Naive thymus-derived CD4-positive, alpha-beta T cell (primary cell): ENCODE measurements around the gene MMP23B. TPM values are rescaled to one million over a fixed set of nuclear protein-coding genes. Genes with fewer than 3 reads are reported as not detected.
A peak's percentile ranks its signal among the peaks of the same experiment; 100 is the strongest.
"Not testable (repeated sequence)": the region's sequence is repeated elsewhere in the genome, so short reads cannot be mapped to it uniquely, and the experiment has no call there.

Experiments
- ATAC-seq: fragments of 150-1000 bp; cut with Tn5 transposase; 2 replicates; pipeline ENCODE4 v1.10.0; 2021; ENCODE audit warnings: mild to moderate bottlenecking, moderate library complexity
- CTCF ChIA-PET: fragments of 350-600 bp; sonication (Branson Sonifier 250); formaldehyde crosslinking; loops from one replicate; lab custom pipeline; 2021; ENCODE audit warnings: antibody characterized with exemption; lab: Charles Lee
- POLR2A ChIA-PET: fragments of 350-600 bp; sonication (Branson Sonifier 250); formaldehyde crosslinking; loops from one replicate; lab custom pipeline; 2021; ENCODE audit warnings: antibody characterized with exemption, inconsistent platforms; lab: Charles Lee
- DNase-seq, 9 donors: peaks; one replicate each; pipeline versions ENCODE4 v3.0.0 to v3.0.0-alpha.2; 2020 to 2022; ENCODE audit warnings: mixed read lengths in 1 of 9
- H3K27ac ChIP-seq: one replicate; pipeline ENCODE4 v1.7.0; 2013; ENCODE audit warnings: mild to moderate bottlenecking, low read depth, low read length, moderate library complexity
- H3K27me3 ChIP-seq, 2 donors: one replicate each; pipeline ENCODE4 v1.7.0; 2013; ENCODE audit warnings: low read length in 2 of 2, mild to moderate bottlenecking in 2 of 2, moderate library complexity in 2 of 2; ENCODE audit not compliant: control insufficient read depth in 2 of 2, insufficient read depth in 2 of 2
- H3K36me3 ChIP-seq, 3 experiments: 1 replicate in 2 of 3; 2 replicates in 1 of 3; pipeline ENCODE4 v1.7.0; 2013; ENCODE audit warnings: low read length in 3 of 3, mild to moderate bottlenecking in 3 of 3, moderate library complexity in 1 of 3; ENCODE audit not compliant: insufficient read depth in 3 of 3, control insufficient read depth in 2 of 3
- H3K4me1 ChIP-seq, 2 donors: one replicate each; pipeline ENCODE4 v1.7.0; 2013; ENCODE audit warnings: low read length in 2 of 2, mild to moderate bottlenecking in 2 of 2, moderate library complexity in 1 of 2; ENCODE audit not compliant: control insufficient read depth in 2 of 2, insufficient read depth in 2 of 2
- H3K4me3 ChIP-seq: 2 replicates; pipeline ENCODE4 v1.7.0; 2013; ENCODE audit warnings: mild to moderate bottlenecking, low read length
- H3K9me3 ChIP-seq, 3 experiments: 1 replicate in 2 of 3; 2 replicates in 1 of 3; pipeline ENCODE4 v1.7.0; 2013; ENCODE audit warnings: low read length in 3 of 3; ENCODE audit not compliant: control insufficient read depth in 2 of 3
- H3K27ac Mint-ChIP-seq, 9 donors: one replicate each; pipeline ENCODE4 v1.8.0; 2020 to 2022; ENCODE audit warnings: mixed read lengths in 9 of 9, mild to moderate bottlenecking in 8 of 9, moderate library complexity in 5 of 9, inconsistent platforms in 2 of 9
- H3K27me3 Mint-ChIP-seq, 5 donors: one replicate each; pipeline ENCODE4 v1.8.0; 2021 to 2022; ENCODE audit warnings: mixed read lengths in 5 of 5, mild to moderate bottlenecking in 1 of 5
- H3K36me3 Mint-ChIP-seq, 5 donors: one replicate each; pipeline ENCODE4 v1.8.0; 2020 to 2022; ENCODE audit warnings: mixed read lengths in 5 of 5, mild to moderate bottlenecking in 3 of 5, inconsistent platforms in 1 of 5
- H3K4me1 Mint-ChIP-seq, 7 donors: one replicate each; pipeline ENCODE4 v1.8.0; 2020 to 2022; ENCODE audit warnings: mixed read lengths in 7 of 7, mild to moderate bottlenecking in 3 of 7, inconsistent platforms in 1 of 7
- H3K4me3 Mint-ChIP-seq, 10 donors: one replicate each; pipeline ENCODE4 v1.8.0; 2020 to 2022; ENCODE audit warnings: mild to moderate bottlenecking in 10 of 10, mixed read lengths in 10 of 10, moderate library complexity in 6 of 10, inconsistent platforms in 2 of 10
- H3K9me3 Mint-ChIP-seq, 11 donors: one replicate each; pipeline ENCODE4 v1.8.0; 2020 to 2022; ENCODE audit warnings: mixed read lengths in 11 of 11, mild to moderate bottlenecking in 4 of 11, inconsistent platforms in 1 of 11, moderate library complexity in 1 of 11
- intact Hi-C, 2 donors: fragments of 100-400 bp; cut with micrococcal nuclease; formaldehyde crosslinking; loops; one replicate each; pipeline ENCODE4 v1.15.1; 2023
- polyA plus RNA-seq, 2 donors: library from polyadenylated mRNA; unstranded; fragments of 300-500 nt; fragmentation: Illumina TruSeq; gene quantifications; one replicate each; pipeline ENCODE4 v1.2.3, GENCODE V29; 2021
- total RNA-seq, 6 experiments: library from RNA in 5 of 6; stranded (reverse) in 5 of 6; gene quantifications; 1 replicate in 5 of 6; 2 replicates in 1 of 6; pipeline ENCODE4 v1.2.3 and lab custom pipeline; 2021 to 2026

The MMP23B gene
- total and polyA plus RNA-seq, 7 experiments from 2014 or later = 2.7 to 12.8 (median 4.2) TPM; not detected in 2

DNA sequence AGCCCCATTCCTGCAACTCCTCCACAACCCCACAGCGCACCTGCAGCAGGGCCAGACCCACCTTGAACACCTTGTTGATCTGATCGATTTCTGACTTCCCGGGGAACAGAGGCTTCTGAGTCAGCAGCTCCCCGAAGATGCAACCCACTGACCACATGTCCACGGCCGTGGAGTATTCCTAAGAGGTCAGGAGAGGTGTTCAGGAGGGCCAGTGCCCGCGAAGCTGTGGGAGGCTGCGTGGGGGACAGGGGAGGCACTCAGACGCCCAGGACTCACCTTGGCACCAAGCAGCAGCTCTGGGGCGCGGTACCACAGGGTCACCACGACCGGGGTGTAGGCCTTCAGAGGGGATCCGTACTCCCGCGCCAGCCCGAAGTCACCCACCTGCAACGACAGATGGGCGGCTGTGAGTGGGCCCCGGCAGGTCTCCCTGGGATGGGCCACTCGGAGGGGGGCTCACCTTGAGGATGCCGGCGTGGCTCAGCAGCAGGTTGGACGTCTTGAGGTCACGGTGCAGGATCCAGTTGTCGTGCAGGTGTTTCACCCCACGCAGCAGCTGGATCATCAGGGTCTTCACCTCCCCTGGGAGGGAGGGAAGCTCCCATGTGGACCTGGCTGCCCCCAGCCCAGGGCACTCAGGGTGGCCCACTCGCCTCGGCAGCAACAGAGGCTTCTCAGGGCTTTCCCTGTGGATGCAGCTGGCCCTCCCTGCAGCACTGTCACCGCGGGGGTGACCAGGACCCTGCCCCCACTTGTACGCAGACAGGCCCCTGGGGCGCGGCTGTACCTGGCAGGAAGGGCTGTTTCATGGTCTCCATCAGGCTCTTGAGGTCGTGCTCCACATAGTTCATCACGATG, 4.9 kb downstream of the MMP23B start:
- intact Hi-C loops, POLR2A ChIA-PET, H3K4me3 Mint-ChIP-seq, H3K27ac ChIP-seq, H3K4me1 ChIP-seq, H3K27me3 ChIP-seq, H3K27me3 Mint-ChIP-seq, CTCF ChIA-PET, ATAC-seq, H3K9me3 ChIP-seq, H3K36me3 Mint-ChIP-seq, H3K4me1 Mint-ChIP-seq, DNase-seq, H3K9me3 Mint-ChIP-seq, H3K4me3 ChIP-seq: not testable (repeated sequence)
- peaks cover 0 to 14% (median 0%) of the 10 kb centered on the region in 3 experiments for H3K36me3 ChIP-seq
- H3K27ac Mint-ChIP-seq = peak overlapping the region in 1 of 9 donors; percentile 43

GRCh38 chr1:1637479-1637875, 5.5 kb downstream of the MMP23B start:
- CTCF ChIA-PET, intact Hi-C loops: not testable (repeated sequence)

DNA sequence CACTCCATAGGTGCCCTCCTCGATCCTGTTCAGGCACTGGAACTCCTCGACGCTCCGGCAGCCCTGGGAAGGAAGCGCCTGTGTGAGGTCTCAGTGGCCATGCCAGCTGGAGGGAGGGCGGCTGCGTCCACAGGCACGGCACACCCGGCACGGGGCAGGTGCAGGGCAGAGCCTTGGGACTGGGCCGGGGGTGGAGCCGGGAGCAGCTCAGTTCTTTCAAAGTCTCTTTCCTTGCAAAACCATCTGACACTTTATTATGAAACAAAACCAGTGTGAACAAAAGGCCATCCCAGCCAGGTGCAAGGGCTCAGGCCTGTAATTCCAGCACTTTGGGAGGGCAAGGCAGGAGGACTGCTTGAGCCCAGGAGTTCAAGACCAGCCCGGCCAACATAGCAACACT, 6.6 kb downstream of the MMP23B start:
- peaks cover 0 to 14% (median 0%) of the 10 kb centered on the region in 3 experiments for H3K36me3 ChIP-seq
- DNase-seq, CTCF ChIA-PET, H3K4me3 Mint-ChIP-seq, ATAC-seq, H3K4me1 ChIP-seq, H3K27me3 ChIP-seq, H3K27ac Mint-ChIP-seq, H3K9me3 Mint-ChIP-seq, intact Hi-C loops, H3K27ac ChIP-seq, H3K4me3 ChIP-seq, H3K4me1 Mint-ChIP-seq, H3K36me3 Mint-ChIP-seq, H3K9me3 ChIP-seq, H3K27me3 Mint-ChIP-seq: not testable (repeated sequence)
- POLR2A ChIA-PET = interaction anchor here (0.7 kb wide), 1 partner anchor 79 kb away, joined by 4 read pairs; no protein-coding TSS in a partner anchor

More at GRCh38 chr1:1637479-1637875, 5.5 kb downstream of the MMP23B start:
- H3K4me3 Mint-ChIP-seq, H3K4me3 ChIP-seq, H3K27me3 Mint-ChIP-seq, ATAC-seq, POLR2A ChIA-PET, H3K27ac ChIP-seq, H3K36me3 Mint-ChIP-seq, H3K9me3 Mint-ChIP-seq, DNase-seq, H3K27ac Mint-ChIP-seq, H3K4me1 ChIP-seq, H3K27me3 ChIP-seq, H3K9me3 ChIP-seq, H3K4me1 Mint-ChIP-seq: not testable (repeated sequence)
- H3K36me3 ChIP-seq = peaks cover 0 to 14% (median 0%) of the 10 kb centered on the region in 3 experiments

GRCh38 chr1:1639368-1639767, 7.4 kb downstream of the MMP23B start:
- H3K4me3 ChIP-seq, DNase-seq, H3K4me3 Mint-ChIP-seq, H3K4me1 ChIP-seq, H3K36me3 Mint-ChIP-seq, H3K27ac ChIP-seq, H3K9me3 Mint-ChIP-seq, H3K27me3 ChIP-seq, intact Hi-C loops, H3K27ac Mint-ChIP-seq, ATAC-seq, H3K27me3 Mint-ChIP-seq, H3K4me1 Mint-ChIP-seq, CTCF ChIA-PET, H3K9me3 ChIP-seq: not testable (repeated sequence)
- peaks cover 0 to 14% (median 0%) of the 10 kb centered on the region in 3 experiments for H3K36me3 ChIP-seq
- POLR2A ChIA-PET = interaction anchor here (0.7 kb wide), 1 partner anchor 80 kb away, joined by 4 read pairs; no protein-coding TSS in a partner anchor

- DNase-seq, ATAC-seq, H3K4me3 ChIP-seq, POLR2A ChIA-PET, H3K27ac ChIP-seq, intact Hi-C loops, H3K4me1 ChIP-seq, H3K9me3 ChIP-seq, H3K27me3 ChIP-seq, H3K27ac Mint-ChIP-seq, H3K4me3 Mint-ChIP-seq, H3K9me3 Mint-ChIP-seq, H3K27me3 Mint-ChIP-seq, CTCF ChIA-PET, H3K4me1 Mint-ChIP-seq, H3K36me3 Mint-ChIP-seq: not testable (repeated sequence)
- peaks cover 0 to 14% (median 0%) of the 10 kb centered on the region in 3 experiments for H3K36me3 ChIP-seq
Measured at GRCh38 chr1:1640081-1640480, 8.1 kb downstream of the MMP23B start.

DNA sequence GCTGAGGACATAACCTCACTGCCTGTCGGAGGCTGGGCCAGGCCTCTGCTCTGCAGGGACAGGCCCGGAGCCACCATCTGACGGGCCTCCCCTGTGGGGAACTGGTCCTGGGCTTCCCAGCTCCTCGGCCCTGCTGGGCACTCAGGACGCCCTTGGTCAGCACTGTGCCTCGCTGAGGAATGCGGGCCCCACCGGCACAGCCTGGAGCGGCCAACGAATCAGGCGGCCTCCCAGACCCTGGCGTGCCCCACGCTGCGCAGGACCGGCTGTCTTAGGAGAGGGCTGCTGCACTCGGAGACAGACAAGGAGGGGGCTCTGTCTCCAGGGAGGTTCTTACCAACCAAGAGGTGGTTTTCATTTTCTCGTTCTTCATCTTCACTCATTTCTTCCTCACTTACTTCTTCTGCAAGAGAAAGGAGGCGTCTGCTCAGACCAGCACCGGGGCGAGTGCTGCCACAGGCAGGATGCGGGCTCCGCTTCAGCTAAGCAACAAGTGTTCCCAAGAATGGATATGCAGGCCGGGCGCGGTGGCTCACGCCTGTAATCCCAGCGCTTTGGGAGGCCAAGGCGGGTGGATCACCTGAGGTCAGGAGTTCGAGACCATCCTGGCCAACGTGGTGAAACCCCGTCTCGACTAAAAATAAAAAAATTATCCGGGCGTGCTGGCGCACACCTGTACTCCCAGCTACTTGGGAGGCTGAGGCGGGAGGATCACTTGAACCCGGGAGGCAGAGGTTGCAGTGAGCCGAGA, 8.9 kb downstream of the MMP23B start:
- peaks cover 0 to 14% (median 0%) of the 10 kb centered on the region in 3 experiments for H3K36me3 ChIP-seq
- CTCF ChIA-PET, intact Hi-C loops: not testable (repeated sequence)

More for the DNA sequence above, 8.9 kb downstream of the MMP23B start:
- H3K4me1 ChIP-seq, H3K9me3 Mint-ChIP-seq, H3K27ac ChIP-seq, POLR2A ChIA-PET, H3K27me3 ChIP-seq, H3K4me3 Mint-ChIP-seq, H3K27me3 Mint-ChIP-seq, H3K4me3 ChIP-seq, H3K36me3 Mint-ChIP-seq, H3K27ac Mint-ChIP-seq, H3K9me3 ChIP-seq, DNase-seq, ATAC-seq, H3K4me1 Mint-ChIP-seq: not testable (repeated sequence)
